RWPE1 (cell line): ENCODE data around the gene MLF1.

Experiments
- CTCF ChIA-PET: fragments of 350-600 bp; sonication (Branson Sonifier 250); formaldehyde crosslinking; extraction: SDS; loops from one replicate; lab custom pipeline; 2021; lab: Yijun Ruan, JAX
- POLR2A ChIA-PET: fragments of 400-600 bp; formaldehyde crosslinking; extraction: SDS; loops from one replicate; lab custom pipeline; 2020; ENCODE audit warnings: antibody characterized with exemption; ENCODE audit not compliant: low non-redundant PET; lab: Yijun Ruan, JAX
- DNase-seq: peaks from one replicate; pipeline ENCODE4 v3.0.0; 2012; ENCODE audit warnings: low spot score
- H3K27ac ChIP-seq: fragments of 450-650 bp; 2 replicates; pipeline ENCODE4 v1.5.1; 2017
- CTCF ChIP-seq: fragments of 450-650 bp; conservative IDR thresholded peaks from 2 replicates; pipeline ENCODE4 v1.5.1; 2017; ENCODE audit warnings: low read depth, mild to moderate bottlenecking

Gene MLF1, protein sequence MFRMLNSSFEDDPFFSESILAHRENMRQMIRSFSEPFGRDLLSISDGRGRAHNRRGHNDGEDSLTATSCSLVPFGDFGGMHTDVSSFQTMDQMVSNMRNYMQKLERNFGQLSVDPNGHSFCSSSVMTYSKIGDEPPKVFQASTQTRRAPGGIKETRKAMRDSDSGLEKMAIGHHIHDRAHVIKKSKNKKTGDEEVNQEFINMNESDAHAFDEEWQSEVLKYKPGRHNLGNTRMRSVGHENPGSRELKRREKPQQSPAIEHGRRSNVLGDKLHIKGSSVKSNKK

DNA sequence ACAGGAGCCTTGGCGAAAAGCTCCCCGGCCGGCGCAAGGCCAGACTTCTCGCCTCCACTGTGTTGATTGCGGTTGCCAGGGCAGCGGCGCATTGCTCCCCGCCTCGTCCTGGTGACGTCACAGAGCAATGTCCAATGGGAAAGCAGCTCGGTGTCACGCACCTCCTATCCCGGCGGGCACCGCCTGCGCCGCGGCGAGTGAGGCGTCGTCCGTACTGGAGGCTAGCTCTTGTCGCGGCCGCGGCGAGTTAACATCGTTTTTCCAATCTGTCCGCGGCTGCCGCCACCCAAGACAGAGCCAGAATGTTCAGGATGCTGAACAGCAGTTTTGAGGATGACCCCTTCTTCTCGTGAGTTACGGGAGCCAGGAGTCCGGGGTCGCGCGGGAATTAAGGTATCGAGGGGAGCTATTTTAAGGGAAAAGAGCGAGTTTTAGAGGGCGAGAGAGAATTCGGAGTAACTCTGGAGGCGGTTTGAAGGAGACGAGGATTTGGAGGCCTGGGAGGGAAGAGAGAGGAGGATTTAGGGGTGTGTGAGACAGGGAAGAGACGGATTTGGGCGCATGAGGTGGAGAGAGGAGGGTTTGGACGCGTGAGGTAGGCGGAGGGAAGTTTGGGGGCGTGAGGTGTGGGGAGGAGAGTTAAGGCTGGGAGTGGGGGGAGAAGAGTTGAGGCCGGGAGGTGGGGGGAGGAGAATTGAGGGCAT, at the start of gene MLF1:
Gene MLF1 (plus strand): TSS at position 196 of the 704 bp plus-strand sequence. CDS start 107 bp downstream, at position 303.
- ChIA-PET POLR2A (interaction anchor here (0.8 to 1.2 kb wide), 3 partner anchors 9 to 73 kb away, joined by 4 to 6 read pairs (median 4); partner anchors contain the start of gene GFM1), CTCF (interaction anchor here (0.6 to 2.7 kb wide), 2 partner anchors 20 to 73 kb away, joined by 3 to 13 read pairs; partner anchors contain the start of gene GFM1)

GRCh38 chr3:158522221-158523136, 48.5 kb upstream of the MLF1 start:
- no peak for DNase-seq
- no peak for TF ChIP-seq CTCF
- ChIA-PET CTCF (no interaction called here), POLR2A (no interaction called here)
- no peak overlapping the region for H3K27ac ChIP-seq

More for the DNA sequence above, at the start of gene MLF1:
- H3K27ac ChIP-seq: peak within 1 kb of the TSS; percentile 60
- DNase-seq: peak; percentile 97
- TF ChIP-seq CTCF: no peak

DNA sequence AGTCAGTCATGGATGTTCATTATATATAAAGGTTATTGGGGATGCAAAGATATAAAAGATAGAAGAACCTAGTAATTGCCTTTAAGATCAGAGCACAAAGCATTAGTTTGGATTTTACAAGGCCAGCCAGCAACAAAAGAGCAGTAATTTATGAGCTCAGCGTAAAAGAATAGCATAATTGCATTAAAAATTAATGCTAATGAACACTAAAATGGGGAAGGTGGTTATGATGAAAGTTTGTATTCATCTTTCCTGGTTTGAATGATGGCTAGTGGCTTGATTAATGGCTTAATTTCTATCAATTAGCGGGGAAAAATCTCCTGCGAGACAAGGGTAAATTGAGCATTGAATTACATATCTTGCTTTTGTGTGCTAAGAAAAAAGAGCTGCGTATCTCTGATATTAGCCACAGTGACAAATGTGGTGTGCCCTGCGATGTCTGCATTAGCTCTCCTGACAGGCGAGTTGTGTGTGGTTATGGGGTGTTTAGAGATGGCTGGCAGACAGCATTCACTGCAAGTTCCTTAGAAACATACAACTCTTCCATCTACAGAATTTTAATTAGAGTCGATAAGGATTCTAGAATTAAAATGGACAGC, 42.8 kb upstream of the MLF1 start:
- no peak for DNase-seq
- no peak overlapping the region for H3K27ac ChIP-seq
- ChIA-PET POLR2A (no interaction called here), CTCF (interaction anchor here (0.6 kb wide), 1 partner anchor 116 kb away, joined by 3 read pairs; no protein-coding TSS in a partner anchor)
- TF ChIP-seq CTCF: no peak

GRCh38 chr3:158531334-158531733, 39.7 kb upstream of the MLF1 start:
- ChIA-PET CTCF (interaction anchor here (0.6 to 1.7 kb wide), 2 partner anchors 97 to 260 kb away, joined by 3 to 7 read pairs; no protein-coding TSS in a partner anchor), POLR2A (no interaction called here)
- DNase-seq: no peak
- H3K27ac ChIP-seq: no peak overlapping the region
- no peak for TF ChIP-seq CTCF

- CTCF ChIA-PET: interaction anchor here (1.7 kb wide), 1 partner anchor 98 kb away, joined by 7 read pairs; no protein-coding TSS in a partner anchor
- no peak overlapping the region for H3K27ac ChIP-seq
- DNase-seq: peak; percentile 53
- peak; percentile 65 for TF ChIP-seq CTCF
- POLR2A ChIA-PET: no interaction called here
These were observed 38.8 kb upstream of the MLF1 start for GRCh38 chr3:158532099-158532734.
